Motor neuron (in vitro differentiated cells): Measurements from ENCODE around the gene KLF11. TPM values are rescaled to one million over a fixed set of nuclear protein-coding genes. Genes with fewer than 3 reads are reported as not detected.

Experiments used
- ATAC-seq, 8 experiments: fragments of 200-7000 bp; cut with Tn5 transposase; replicated peaks in 6 of 8; 2 replicates each; pipeline ENCODE4 v1.8.0; 2021; ENCODE audit warnings: mild to moderate bottlenecking in 8 of 8, moderate library complexity in 8 of 8
- H3K27ac ChIP-seq, 2 donors: fragments of 250-450 bp; sonication (Bioruptor Pico); 2 replicates each; pipeline ENCODE4 v1.9.0; 2021; ENCODE audit warnings: antibody characterized with exemption in 2 of 2, mild to moderate bottlenecking in 2 of 2, moderate library complexity in 1 of 2
- H3K4me1 ChIP-seq, 2 donors: fragments of 250-450 bp; sonication (Bioruptor Pico); replicated peaks in 1 of 2; 2 replicates each; pipeline ENCODE4 v1.6.1; 2021; ENCODE audit warnings: antibody characterized with exemption in 2 of 2, mild to moderate bottlenecking in 2 of 2, moderate library complexity in 1 of 2
- H3K4me3 ChIP-seq, 5 donors: fragments of 250-450 bp; sonication (Bioruptor Pico); 2 replicates each; pipeline ENCODE4 v1.9.0; 2021; ENCODE audit warnings: antibody characterized with exemption in 5 of 5, mild to moderate bottlenecking in 5 of 5, moderate library complexity in 4 of 5
- WGBS, 10 experiments: fragments of 450-650 bp; shearing (Covaris generic); methylation state at CpG; one replicate each; pipeline ENCODE4 v1.0.0; 2022; 5-methylcytosine and 5-hydroxymethylcytosine counted together
- in situ Hi-C, 9 experiments: fragments of 400-800 bp; cut with MboI; loops; one replicate each; pipeline ENCODE4 v1.15.0; 2021; ENCODE audit warnings: low sequenced_read_pairs in 9 of 9, low pct_unique_long_range_greater_than_20kb in 2 of 9; ENCODE audit not compliant: unreplicated experiment in 9 of 9
- total RNA-seq, 8 experiments: library from RNA; unstranded; fragments of 300-600 nt; gene quantifications; 2 replicates each; pipeline versions ENCODE4 v1.2.3 to v1.2.4, GENCODE V29; 2022

Gene KLF11
- total RNA-seq, 8 experiments from 2014 or later = 4.0 to 19.7 (median 12.6) TPM

GRCh38 chr2:10071176-10071575 lies 27.8 kb downstream of the KLF11 start:
- 85 to 100% (median 91%) methylated on average over 1 to 11 of the region's 16 CpGs; no CpG with 5 or more reads in 4 of the 10 experiments for WGBS, 10 experiments
- in situ Hi-C loops = loop anchor here in 2 of 9 experiments (25.0 kb wide), 1 partner anchor 259 kb away; no protein-coding TSS in a partner anchor

GRCh38 chr2:10071595-10071994 lies 28.2 kb downstream of the KLF11 start:
- no peak overlapping the region for H3K4me3 ChIP-seq
- no peak overlapping the region for H3K27ac ChIP-seq
- no peak for ATAC-seq
- no peaks in the 10 kb centered on the region for H3K4me1 ChIP-seq
- in situ Hi-C loops = loop anchor here in 2 of 9 experiments (25.0 kb wide), 1 partner anchor 259 kb away; no protein-coding TSS in a partner anchor
- 80 to 100% (median 92%) methylated on average over 1 to 6 of the region's 7 CpGs; no CpG with 5 or more reads in 5 of the 10 experiments for WGBS, 10 experiments

More at GRCh38 chr2:10071176-10071575, 27.8 kb downstream of the KLF11 start:
- H3K4me3 ChIP-seq = no peak overlapping the region
- no peak overlapping the region for H3K27ac ChIP-seq
- no peaks in the 10 kb centered on the region for H3K4me1 ChIP-seq
- no peak for ATAC-seq

GRCh38 chr2:10072656-10073480 lies 29.5 kb downstream of the KLF11 start:
- ATAC-seq = peak; percentile 97 to 99 (median 98)
- WGBS, 10 experiments = 0 to 27% (median 3%) methylated on average over 1 to 3 of the region's 20 CpGs; no CpG with 5 or more reads in 2 of the 10 experiments
- no peak overlapping the region for H3K4me3 ChIP-seq

GRCh38 chr2:10073706-10074105 lies 30.4 kb downstream of the KLF11 start:
- ATAC-seq = no peak
- Histone ChIP-seq H3K4me3 (no peak overlapping the region), H3K4me1 (no peaks in the 10 kb centered on the region), H3K27ac (no peak overlapping the region)
- in situ Hi-C loops = loop anchor here in 2 of 9 experiments (25.0 kb wide), 1 partner anchor 261 kb away; no protein-coding TSS in a partner anchor
- WGBS, 10 experiments = 60 to 88% (median 64%) methylated on average over 2 to 4 of the region's 8 CpGs; no CpG with 5 or more reads in 4 of the 10 experiments

More at GRCh38 chr2:10072656-10073480, 29.5 kb downstream of the KLF11 start:
- H3K27ac ChIP-seq = no peak overlapping the region
- in situ Hi-C loops = loop anchor here in 2 of 9 experiments (25.0 kb wide), 1 partner anchor 261 kb away; no protein-coding TSS in a partner anchor
- H3K4me1 ChIP-seq = no peaks in the 10 kb centered on the region

GRCh38 chr2:10075101-10075500 lies 31.8 kb downstream of the KLF11 start:
- Histone ChIP-seq H3K27ac (no peak overlapping the region), H3K4me3 (no peak overlapping the region), H3K4me1 (peaks cover 0 to 2% of the 10 kb centered on the region in 2 donors)
- ATAC-seq = no peak
- 0 to 100% (median 79%) methylated on average over 1 to 9 of the region's 13 CpGs; no CpG with 5 or more reads in 2 of the 10 experiments for WGBS, 10 experiments
- in situ Hi-C loops = no loop called here

DNA sequence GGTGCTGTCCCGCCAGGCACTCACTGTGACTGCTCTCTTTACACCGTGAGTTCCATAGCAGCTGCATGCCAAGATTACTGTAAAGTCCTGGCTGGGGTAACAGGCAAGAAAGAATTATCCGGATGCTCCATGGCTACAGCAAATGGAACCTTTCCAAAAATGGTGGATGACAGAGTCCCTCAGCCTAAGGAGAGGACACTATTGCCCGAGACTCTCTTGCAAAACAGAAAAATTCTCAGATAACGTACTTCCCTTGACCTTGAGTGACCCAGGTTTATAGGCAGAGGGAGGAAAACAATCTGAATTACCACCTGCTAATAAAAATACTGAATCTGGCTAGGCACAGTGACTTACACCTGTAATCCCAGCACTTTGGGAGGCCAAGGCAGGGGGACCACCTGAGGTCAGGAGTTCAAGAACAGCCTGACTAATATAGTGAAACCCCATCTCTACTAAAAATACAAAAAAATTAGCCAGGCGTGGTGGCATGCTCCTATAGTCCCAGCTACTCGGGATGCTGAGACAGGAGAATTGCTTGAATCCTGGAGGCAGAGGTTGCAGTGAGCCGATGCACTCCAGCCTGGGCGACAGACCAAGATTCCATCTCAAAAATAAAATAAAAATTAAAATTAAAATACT lies 32.3 kb downstream of the KLF11 start:
- in situ Hi-C loops = no loop called here
- ATAC-seq = no peak
- WGBS, 10 experiments = 0 to 97% (median 86%) methylated on average over 1 to 6 of the region's 9 CpGs

GRCh38 chr2:10076511-10076910 lies 33.2 kb downstream of the KLF11 start:
- H3K27ac ChIP-seq = no peak overlapping the region
- no peak for ATAC-seq
- WGBS, 10 experiments = 57 to 90% (median 80%) methylated on average over 1 to 12 of the region's 13 CpGs; no CpG with 5 or more reads in 1 of the 10 experiments
- in situ Hi-C loops = no loop called here
- H3K4me3 ChIP-seq = no peak overlapping the region
- H3K4me1 ChIP-seq = peaks cover 0 to 2% of the 10 kb centered on the region in 2 donors

More for the DNA sequence above, 32.3 kb downstream of the KLF11 start:
- Histone ChIP-seq H3K4me3 (no peak overlapping the region), H3K27ac (no peak overlapping the region), H3K4me1 (peaks cover 0 to 2% of the 10 kb centered on the region in 2 donors)

DNA sequence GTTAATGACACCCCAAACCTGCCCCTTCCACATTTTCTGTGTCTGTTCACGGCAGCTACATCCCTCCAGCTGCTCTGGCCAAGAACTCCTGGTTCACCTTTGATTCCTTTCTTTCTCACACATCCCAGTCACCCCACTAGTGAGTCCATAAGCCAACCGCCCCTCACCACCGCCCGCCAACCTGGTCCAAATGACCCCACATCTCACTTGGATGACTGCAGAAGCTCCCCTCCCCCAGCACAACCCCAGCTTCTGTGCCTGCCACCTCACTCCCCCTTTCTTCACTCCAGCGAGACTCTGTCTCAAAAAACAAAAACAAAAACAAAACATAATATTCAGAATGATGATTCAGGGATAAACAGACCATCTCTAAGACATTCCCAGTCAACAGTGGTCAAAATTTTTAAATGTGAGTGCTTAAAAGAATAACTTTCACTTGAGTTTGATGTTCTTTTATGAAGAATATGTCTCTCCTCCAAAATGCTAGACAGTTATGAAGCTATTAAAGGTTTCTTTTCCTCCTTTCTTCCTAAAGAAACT lies 33.7 kb downstream of the KLF11 start:
- no peak overlapping the region for H3K4me3 ChIP-seq
- H3K4me1 ChIP-seq = peaks cover 0 to 2% of the 10 kb centered on the region in 2 donors
- in situ Hi-C loops = no loop called here
- 80 to 100% methylated on average over 1 to 2 of the region's 5 CpGs; no CpG with 5 or more reads in 8 of the 10 experiments for WGBS, 10 experiments
- H3K27ac ChIP-seq = no peak overlapping the region
- no peak for ATAC-seq

- in situ Hi-C loops = no loop called here
- Histone ChIP-seq H3K4me1 (peaks cover 0 to 2% of the 10 kb centered on the region in 2 donors), H3K4me3 (no peak overlapping the region), H3K27ac (no peak overlapping the region)
- ATAC-seq = no peak
- WGBS, 10 experiments = 76 to 100% (median 92%) methylated on average over 2 to 7 of the region's 7 CpGs; no CpG with 5 or more reads in 3 of the 10 experiments
Measured at GRCh38 chr2:10078001-10078400, 34.7 kb downstream of the KLF11 start.

DNA sequence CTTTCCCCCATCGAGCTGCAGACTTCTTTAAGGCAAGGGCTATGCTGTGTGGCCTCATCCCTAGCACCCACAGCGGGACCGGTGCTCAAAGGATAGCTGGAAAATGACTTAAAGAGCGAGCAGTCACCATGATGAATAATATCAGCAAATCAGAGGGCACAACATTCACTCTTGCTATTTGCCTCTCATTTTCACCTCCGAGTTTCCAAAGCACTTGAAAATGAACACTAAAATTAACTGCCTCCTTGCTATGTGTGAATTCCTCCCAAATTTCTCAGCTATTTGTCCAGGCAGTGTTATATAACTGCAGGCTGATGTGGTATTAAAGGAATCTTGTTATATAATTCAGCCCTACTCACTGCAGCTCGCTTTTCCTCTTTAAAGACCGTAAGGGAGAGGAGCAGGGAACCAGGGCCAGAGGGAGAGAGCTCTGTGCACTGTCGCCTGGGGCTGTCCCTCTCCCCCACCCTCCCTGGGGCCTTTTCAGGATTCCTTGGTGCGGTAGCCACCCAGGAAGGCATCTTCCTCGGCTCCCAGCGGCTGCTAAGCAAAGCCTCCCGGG lies 35.4 kb downstream of the KLF11 start:
- in situ Hi-C loops = no loop called here
- ATAC-seq = peak in 4 of 8 experiments; percentile 3 to 66 (median 24)
- WGBS, 10 experiments = 10 to 51% (median 29%) methylated on average over 1 to 11 of the region's 12 CpGs
- peak overlapping the region in 4 of 5 donors; percentile 27 to 47 (median 38) for H3K4me3 ChIP-seq
- H3K27ac ChIP-seq = no peak overlapping the region
- H3K4me1 ChIP-seq = peaks cover 0 to 2% of the 10 kb centered on the region in 2 donors

- in situ Hi-C loops = no loop called here
- Histone ChIP-seq H3K4me3 (peak overlapping the region; percentile 23 to 47 (median 37)), H3K4me1 (peaks cover 0 to 2% of the 10 kb centered on the region in 2 donors), H3K27ac (no peak overlapping the region)
- peak in 7 of 8 experiments; percentile 56 to 72 (median 67) for ATAC-seq
- 0 to 21% (median 9%) methylated on average over 1 to 7 of the region's 53 CpGs; no CpG with 5 or more reads in 2 of the 10 experiments for WGBS, 10 experiments
Measured at GRCh38 chr2:10079266-10079869, 36.0 kb downstream of the KLF11 start.

DNA sequence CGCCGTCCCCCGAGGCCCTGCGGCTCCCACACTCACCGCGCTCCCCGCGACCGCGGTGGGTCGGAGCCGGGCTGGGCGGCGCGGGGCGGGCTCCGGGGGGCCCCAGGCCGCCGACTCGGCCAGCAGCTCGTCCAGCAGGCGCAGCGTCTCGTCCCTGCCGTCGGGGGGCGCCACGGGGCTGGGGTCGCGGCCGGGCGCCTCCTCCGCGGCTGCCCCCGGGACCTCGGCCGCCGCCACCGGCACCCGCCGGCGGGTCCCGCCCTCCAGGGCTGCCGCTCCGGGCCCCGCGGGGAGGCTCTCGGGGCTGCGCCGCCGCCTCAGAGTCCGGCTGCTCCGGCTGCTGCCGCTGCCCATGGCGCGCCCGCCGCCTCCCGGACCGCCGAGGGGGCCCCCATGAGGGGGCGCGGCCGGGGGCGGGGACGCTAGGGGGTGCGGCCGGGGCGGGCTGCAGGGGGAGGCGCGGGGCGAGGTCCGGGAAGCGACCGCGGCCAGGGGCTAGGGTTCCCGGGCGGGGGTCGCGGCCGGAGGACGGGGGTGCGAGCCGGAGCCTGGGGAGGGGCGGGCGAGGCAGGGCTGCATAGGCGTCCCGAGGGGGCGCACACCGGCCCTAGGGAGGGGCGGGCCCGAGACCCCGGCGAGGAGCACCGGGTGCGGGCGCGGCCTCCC lies 36.7 kb downstream of the KLF11 start, which contains the start of gene CYS1:
TSS of gene CYS1 (minus strand) at position 542 of the 666 bp plus-strand sequence. CDS start at position 354, 188 bp downstream.
- no CpG with 5 or more reads among the region's 98 CpGs for WGBS, 10 experiments
- Histone ChIP-seq H3K4me1 (peaks cover 0 to 2% of the 10 kb centered on the region in 2 donors), H3K27ac (no peak within 1 kb of the TSS), H3K4me3 (peak within 1 kb of the TSS; percentile 23 to 47 (median 37))
- in situ Hi-C loops = no loop called here
- peak; percentile 52 to 84 (median 66) for ATAC-seq
